CD1c-positive myeloid dendritic cell (primary cell): Measurements from ENCODE around the gene TAF11L12.
"Not testable (repeated sequence)": the region's sequence is repeated elsewhere in the genome, so short reads cannot be mapped to it uniquely, and the experiment has no call there.

ENCODE experiments used
- DNase-seq: peaks from one replicate; pipeline ENCODE4 v3.0.0-alpha.2; 2016; ENCODE audit errors: extremely low spot score

TAF11L12 gene

GRCh38 chr5:17610092-17610491 is at the start of gene TAF11L12:
TSS of gene TAF11L12 (plus strand) at chr5:17610392.
- DNase-seq: not testable (repeated sequence)

GRCh38 chr5:17585658-17586057 is 24.5 kb upstream of the TAF11L12 start, which contains the start of gene TAF11L7:
TSS of gene TAF11L7 (minus strand) at chr5:17585758.
- DNase-seq: not testable (repeated sequence)

- DNase-seq: not testable (repeated sequence)
Measured at GRCh38 chr5:17590860-17591259, 19.3 kb upstream of the TAF11L12 start, which contains the start of gene TAF11L8. TSS of gene TAF11L8 (minus strand) at chr5:17590960.

GRCh38 chr5:17594255-17594654 is 15.9 kb upstream of the TAF11L12 start, which contains the start of gene TAF11L9:
TSS of gene TAF11L9 (minus strand) at chr5:17594394.
- DNase-seq: not testable (repeated sequence)

GRCh38 chr5:17597728-17598127 is 12.5 kb upstream of the TAF11L12 start, which contains the start of gene TAF11L10:
TSS of gene TAF11L10 (minus strand) at chr5:17597828.
- not testable (repeated sequence) for DNase-seq

GRCh38 chr5:17603880-17604279 is 6.3 kb upstream of the TAF11L12 start, which contains the start of gene TAF11L11:
TSS of gene TAF11L11 (plus strand) at chr5:17604183.
- DNase-seq: not testable (repeated sequence)

GRCh38 chr5:17604951-17605350 is 5.2 kb upstream of the TAF11L12 start:
- DNase-seq: no peak

- not testable (repeated sequence) for DNase-seq
Measured at GRCh38 chr5:17607461-17607860, 2.7 kb upstream of the TAF11L12 start.

- no peak for DNase-seq
Measured at GRCh38 chr5:17614872-17615605, 4.8 kb downstream of the TAF11L12 start.

- DNase-seq: no peak
Measured at GRCh38 chr5:17619354-17619753, 9.2 kb downstream of the TAF11L12 start.

- DNase-seq: no peak
Measured at GRCh38 chr5:17620627-17621026, 10.4 kb downstream of the TAF11L12 start.

- no peak for DNase-seq
Measured at GRCh38 chr5:17625686-17626085, 15.5 kb downstream of the TAF11L12 start.

GRCh38 chr5:17631788-17632187 is 21.6 kb downstream of the TAF11L12 start, which contains the start of gene TAF11L13:
TSS of gene TAF11L13 (plus strand) at chr5:17632088.
- not testable (repeated sequence) for DNase-seq

- no peak for DNase-seq
Measured at GRCh38 chr5:17634160-17634559, 24.0 kb downstream of the TAF11L12 start, which contains the start of gene TAF11L14. TSS of gene TAF11L14 (plus strand) at chr5:17634460.

GRCh38 chr5:17649232-17649631 is 39.0 kb downstream of the TAF11L12 start:
- DNase-seq: not testable (repeated sequence)

- DNase-seq: not testable (repeated sequence)
Measured at GRCh38 chr5:17655201-17655759, 45.1 kb downstream of the TAF11L12 start.

- no peak for DNase-seq
Measured at GRCh38 chr5:17655921-17656320, 45.7 kb downstream of the TAF11L12 start.
